AG04450 (cell line): ENCODE results near the gene DNAH6. TPM values are rescaled to one million over a fixed set of nuclear protein-coding genes. Genes with fewer than 3 reads are reported as not detected.

Source experiments
- CTCF ChIA-PET: fragments of 300-600, 350-600 bp; formaldehyde crosslinking; extraction: SDS; loops from one replicate; lab custom pipeline; 2022; ENCODE audit warnings: antibody characterized with exemption, inconsistent platforms; lab: Charles Lee
- POLR2A ChIA-PET: fragments of 350-600 bp; formaldehyde crosslinking; extraction: SDS; loops from one replicate; lab custom pipeline; 2021; ENCODE audit warnings: antibody characterized with exemption, inconsistent platforms; lab: Yijun Ruan, JAX
- DNase-seq: peaks from one replicate; pipeline ENCODE4 v3.0.0-alpha.2; 2011; ENCODE audit warnings: low read depth, low spot score
- H3K27ac ChIP-seq: one replicate; pipeline ENCODE4 v1.5.1; 2012; ENCODE audit warnings: low read depth, low read length, control low read depth
- H3K27me3 ChIP-seq: one replicate; pipeline ENCODE4 v1.6.0; 2012; ENCODE audit warnings: low read length; ENCODE audit not compliant: control insufficient read depth, insufficient read depth
- H3K4me3 ChIP-seq: 2 replicates; pipeline ENCODE4 v1.5.1; 2011; ENCODE audit warnings: mild to moderate bottlenecking, low read depth, low read length, control low read depth
- H3K9me3 ChIP-seq: 2 replicates; pipeline ENCODE4 v1.5.1; 2012; ENCODE audit warnings: low read length; ENCODE audit not compliant: control insufficient read depth, insufficient read depth
- CTCF ChIP-seq: IDR thresholded peaks from 2 replicates; pipeline ENCODE4 v1.5.1; 2011; ENCODE audit warnings: low read depth, low read length, control low read depth, inconsistent platforms
- polyA plus RNA-seq: library from polyadenylated mRNA; depleted of rRNA; stranded (reverse); fragments of >200 nt; gene quantifications from 2 replicates; pipeline ENCODE4 v1.2.3, GENCODE V29; 2011

DNAH6 gene
- polyA plus RNA-seq, 1 experiment, result 0.02 TPM

- POLR2A ChIA-PET, result no interaction called here
These were observed 314.6 kb downstream of the DNAH6 start for GRCh38 chr2:84830758-84831500.

GRCh38 chr2:84832772-84833461 is 316.6 kb downstream of the DNAH6 start:
- no peaks in the 10 kb centered on the region for H3K27me3 ChIP-seq
- DNase-seq, result no peak
- ChIA-PET CTCF (no interaction called here), POLR2A (no interaction called here)
- peaks cover 6% of the 10 kb centered on the region; the same call in 1 of the 2 replicates for H3K9me3 ChIP-seq
- no peak overlapping the region for H3K27ac ChIP-seq
- no peak overlapping the region for H3K4me3 ChIP-seq
- TF ChIP-seq CTCF, result no peak

More at GRCh38 chr2:84830758-84831500, 314.6 kb downstream of the DNAH6 start:
- no peak overlapping the region for H3K27ac ChIP-seq
- peaks cover 3% of the 10 kb centered on the region; the same call in 1 of the 2 replicates for H3K9me3 ChIP-seq
- no peak for DNase-seq
- H3K4me3 ChIP-seq, result no peak overlapping the region
- CTCF ChIA-PET, result interaction anchor here (1.0 kb wide), 1 partner anchor 17 kb away, joined by 3 read pairs; no protein-coding TSS in a partner anchor
- no peak for TF ChIP-seq CTCF
- no peaks in the 10 kb centered on the region for H3K27me3 ChIP-seq

GRCh38 chr2:84833481-84834150 is 317.3 kb downstream of the DNAH6 start:
- no peak overlapping the region for H3K4me3 ChIP-seq
- POLR2A ChIA-PET, result interaction anchor here (0.6 to 1.2 kb wide), 2 partner anchors 9 to 27 kb away, joined by 3 read pairs; no protein-coding TSS in a partner anchor
- H3K27ac ChIP-seq, result no peak overlapping the region
- H3K9me3 ChIP-seq, result peaks cover 6% of the 10 kb centered on the region; the same call in 1 of the 2 replicates
- CTCF ChIA-PET, result no interaction called here
- no peak for TF ChIP-seq CTCF
- no peaks in the 10 kb centered on the region for H3K27me3 ChIP-seq
- no peak for DNase-seq

GRCh38 chr2:84836215-84836614 is 319.9 kb downstream of the DNAH6 start:
- no peaks in the 10 kb centered on the region for H3K27me3 ChIP-seq
- TF ChIP-seq CTCF, result no peak
- ChIA-PET CTCF (no interaction called here), POLR2A (no interaction called here)
- peaks cover 6% of the 10 kb centered on the region; the same call in 1 of the 2 replicates for H3K9me3 ChIP-seq
- DNase-seq, result no peak
- no peak overlapping the region for H3K27ac ChIP-seq
- H3K4me3 ChIP-seq, result no peak overlapping the region
